BJ (cell line): ENCODE results near the gene C11orf42. TPM values are rescaled to one million over a fixed set of nuclear protein-coding genes. Genes with fewer than 3 reads are reported as not detected.

Experiments used
- CTCF ChIA-PET: fragments of 350-600 bp; formaldehyde crosslinking; extraction: SDS; loops from one replicate; lab custom pipeline; 2021; ENCODE audit warnings: antibody characterized with exemption, inconsistent platforms; lab: Yijun Ruan, JAX
- POLR2A ChIA-PET: fragments of 300-600 bp; sonication (Branson Sonifier 250); formaldehyde crosslinking; extraction: SDS; loops from one replicate; lab custom pipeline; 2021; ENCODE audit warnings: antibody characterized with exemption; lab: Charles Lee
- DNase-seq: peaks from one replicate; pipeline ENCODE4 v3.0.0-alpha.2; 2011; ENCODE audit warnings: low read depth
- H3K27me3 ChIP-seq: 2 replicates; pipeline ENCODE4 v1.6.0; 2011; ENCODE audit warnings: low read length; ENCODE audit not compliant: control insufficient read depth, insufficient read depth
- H3K36me3 ChIP-seq: 2 replicates; pipeline ENCODE4 v1.5.1; 2011; ENCODE audit warnings: low read length; ENCODE audit not compliant: control insufficient read depth, insufficient read depth
- H3K4me3 ChIP-seq: 2 replicates; pipeline ENCODE4 v1.5.1; 2011; ENCODE audit warnings: low read depth, mild to moderate bottlenecking, control low read depth, low read length
- polyA plus RNA-seq: library from polyadenylated mRNA; depleted of rRNA; stranded (reverse); fragments of >200 nt; gene quantifications from 2 replicates; pipeline ENCODE4 v1.2.3, GENCODE V29; 2011
- TF ChIP-seq, protein P1 (sequence below): IDR thresholded peaks from 2 replicates; pipeline ENCODE4 v1.5.1; 2011; ENCODE audit warnings: low read depth, mild to moderate bottlenecking, control low read depth, inconsistent platforms, low read length, moderate library complexity; ENCODE audit not compliant: insufficient read depth

Gene C11orf42
- polyA plus RNA-seq, 1 experiment, result not detected

DNA sequence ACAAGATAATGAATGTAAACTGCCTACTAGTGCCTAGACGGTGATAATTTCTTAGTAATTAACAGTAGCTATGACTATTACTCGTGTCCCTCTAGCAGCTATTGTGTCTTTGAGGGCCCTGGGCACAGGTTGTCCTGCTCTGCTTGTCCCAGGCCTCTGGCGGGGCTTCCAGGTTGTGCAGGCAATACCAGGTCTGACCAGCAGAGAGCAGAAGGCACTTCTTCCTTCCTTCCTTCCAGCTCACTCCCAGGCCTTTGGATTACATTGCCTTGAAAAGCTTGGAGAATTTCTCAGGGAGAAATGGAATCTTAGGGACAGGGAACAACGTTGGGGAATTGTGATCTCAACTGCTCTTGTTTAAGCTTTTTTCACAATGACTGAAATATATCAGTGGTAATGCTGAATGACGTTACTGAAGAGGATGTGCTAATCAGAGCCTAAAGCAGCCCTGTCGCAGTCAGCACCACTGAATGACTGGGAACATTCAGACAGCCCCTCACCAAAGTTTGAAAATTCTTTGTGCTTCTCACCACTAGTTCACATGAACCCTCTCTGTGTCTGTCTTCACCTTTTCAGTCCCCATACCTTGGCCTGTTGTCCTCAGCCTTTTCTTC, 45.9 kb downstream of the C11orf42 start:
- TF ChIP-seq, protein P1, sequence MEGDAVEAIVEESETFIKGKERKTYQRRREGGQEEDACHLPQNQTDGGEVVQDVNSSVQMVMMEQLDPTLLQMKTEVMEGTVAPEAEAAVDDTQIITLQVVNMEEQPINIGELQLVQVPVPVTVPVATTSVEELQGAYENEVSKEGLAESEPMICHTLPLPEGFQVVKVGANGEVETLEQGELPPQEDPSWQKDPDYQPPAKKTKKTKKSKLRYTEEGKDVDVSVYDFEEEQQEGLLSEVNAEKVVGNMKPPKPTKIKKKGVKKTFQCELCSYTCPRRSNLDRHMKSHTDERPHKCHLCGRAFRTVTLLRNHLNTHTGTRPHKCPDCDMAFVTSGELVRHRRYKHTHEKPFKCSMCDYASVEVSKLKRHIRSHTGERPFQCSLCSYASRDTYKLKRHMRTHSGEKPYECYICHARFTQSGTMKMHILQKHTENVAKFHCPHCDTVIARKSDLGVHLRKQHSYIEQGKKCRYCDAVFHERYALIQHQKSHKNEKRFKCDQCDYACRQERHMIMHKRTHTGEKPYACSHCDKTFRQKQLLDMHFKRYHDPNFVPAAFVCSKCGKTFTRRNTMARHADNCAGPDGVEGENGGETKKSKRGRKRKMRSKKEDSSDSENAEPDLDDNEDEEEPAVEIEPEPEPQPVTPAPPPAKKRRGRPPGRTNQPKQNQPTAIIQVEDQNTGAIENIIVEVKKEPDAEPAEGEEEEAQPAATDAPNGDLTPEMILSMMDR, result peak; percentile 96
- no peaks in the 10 kb centered on the region for H3K36me3 ChIP-seq
- peaks cover under 1% of the 10 kb centered on the region for H3K27me3 ChIP-seq
- POLR2A ChIA-PET, result interaction anchor here (0.7 kb wide), 1 partner anchor 42 kb away, joined by 3 read pairs; no protein-coding TSS in a partner anchor
- no peak overlapping the region for H3K4me3 ChIP-seq
- peak; percentile 18 for DNase-seq
- CTCF ChIA-PET, result interaction anchor here (0.5 to 10.0 kb wide), 27 partner anchors 9 to 1583 kb away, joined by 3 to 138 read pairs (median 5); partner anchors contain the start of genes CCKBR, CNGA4 and FHIP1B

DNA sequence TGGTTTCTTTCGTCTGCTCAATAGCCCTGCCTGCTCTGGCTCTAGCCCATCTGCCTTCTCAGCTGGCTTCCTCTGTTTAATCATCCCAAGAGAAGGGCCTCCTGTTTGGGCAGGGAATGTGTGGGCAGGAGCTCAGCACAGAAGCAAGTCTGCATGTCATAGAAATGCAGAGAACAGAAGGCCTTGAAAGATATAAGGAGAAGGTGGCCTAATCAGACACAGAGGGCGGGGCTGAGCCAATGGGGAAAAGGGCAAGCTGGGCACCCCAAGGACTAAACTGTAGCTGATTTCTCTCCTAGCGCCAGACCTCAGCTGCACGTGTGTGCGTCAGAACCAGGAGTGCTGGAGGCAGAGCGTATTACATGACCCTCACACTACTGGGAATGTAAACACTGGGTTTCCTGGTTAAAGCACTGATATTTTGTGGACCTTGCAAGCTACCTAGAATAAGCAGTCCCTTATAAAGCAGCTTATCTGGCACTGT, 46.7 kb downstream of the C11orf42 start:
- peaks cover 3% of the 10 kb centered on the region for H3K27me3 ChIP-seq
- no peaks in the 10 kb centered on the region for H3K36me3 ChIP-seq
- CTCF ChIA-PET, result interaction anchor here (0.6 to 10.0 kb wide), 15 partner anchors 11 to 1582 kb away, joined by 3 to 138 read pairs (median 12); partner anchors contain the start of genes CNGA4 and FHIP1B
- no peak for DNase-seq
- H3K4me3 ChIP-seq, result no peak overlapping the region
- TF ChIP-seq, protein P1, result no peak
- POLR2A ChIA-PET, result no interaction called here

- TF ChIP-seq, protein P1, result no peak
- DNase-seq, result no peak
- ChIA-PET POLR2A (no interaction called here), CTCF (interaction anchor here (0.8 to 10.0 kb wide), 6 partner anchors 12 to 109 kb away, joined by 3 to 138 read pairs (median 38); no protein-coding TSS in a partner anchor)
- H3K27me3 ChIP-seq, result peaks cover 13% of the 10 kb centered on the region
- H3K36me3 ChIP-seq, result no peaks in the 10 kb centered on the region
- H3K4me3 ChIP-seq, result no peak overlapping the region
These were observed 47.8 kb downstream of the C11orf42 start for GRCh38 chr11:6253197-6253596.

DNA sequence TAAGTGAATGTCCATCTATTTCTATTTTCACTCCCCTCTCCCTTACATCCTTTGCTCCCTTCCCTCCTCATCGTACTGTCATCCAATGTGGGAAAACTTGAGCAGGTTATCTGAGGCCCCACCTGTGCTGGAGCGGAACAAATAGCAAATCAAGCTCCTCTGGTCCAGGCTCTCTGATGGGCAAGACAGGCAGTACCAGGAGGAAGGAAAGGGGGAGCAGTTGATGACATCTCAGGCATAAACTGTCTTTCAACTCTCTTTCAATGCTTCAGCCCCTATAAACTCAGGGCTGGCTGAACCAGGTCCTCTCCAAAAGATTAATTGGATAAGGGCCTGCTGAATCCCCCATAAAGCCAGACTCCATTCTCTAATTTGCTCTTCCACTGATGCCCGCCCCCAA, 52.8 kb downstream of the C11orf42 start:
- ChIA-PET POLR2A (no interaction called here), CTCF (interaction anchor here (0.6 to 10.0 kb wide), 7 partner anchors 30 to 119 kb away, joined by 3 to 138 read pairs (median 3); no protein-coding TSS in a partner anchor)
- no peaks in the 10 kb centered on the region for H3K36me3 ChIP-seq
- H3K4me3 ChIP-seq, result no peak overlapping the region
- H3K27me3 ChIP-seq, result peaks cover 36% of the 10 kb centered on the region
- no peak for DNase-seq
- TF ChIP-seq, protein P1, result no peak

GRCh38 chr11:6258571-6259081, 53.3 kb downstream of the C11orf42 start:
- H3K36me3 ChIP-seq, result no peaks in the 10 kb centered on the region
- peaks cover 36% of the 10 kb centered on the region for H3K27me3 ChIP-seq
- CTCF ChIA-PET, result interaction anchor here (0.6 to 2.5 kb wide), 4 partner anchors 36 to 118 kb away, joined by 3 to 9 read pairs (median 4); no protein-coding TSS in a partner anchor
- POLR2A ChIA-PET, result no interaction called here
- TF ChIP-seq, protein P1, result no peak
- no peak overlapping the region for H3K4me3 ChIP-seq
- no peak for DNase-seq
